ENCODE data around the gene PNRC2.
"Not testable (repeated sequence)": the region's sequence is repeated elsewhere in the genome, so short reads cannot be mapped to it uniquely, and the experiment has no call there.

PNRC2 gene

GRCh38 chr1:23957096-23957495, 2.5 kb upstream of the PNRC2 start:
- DNase-seq, result no peak

DNA sequence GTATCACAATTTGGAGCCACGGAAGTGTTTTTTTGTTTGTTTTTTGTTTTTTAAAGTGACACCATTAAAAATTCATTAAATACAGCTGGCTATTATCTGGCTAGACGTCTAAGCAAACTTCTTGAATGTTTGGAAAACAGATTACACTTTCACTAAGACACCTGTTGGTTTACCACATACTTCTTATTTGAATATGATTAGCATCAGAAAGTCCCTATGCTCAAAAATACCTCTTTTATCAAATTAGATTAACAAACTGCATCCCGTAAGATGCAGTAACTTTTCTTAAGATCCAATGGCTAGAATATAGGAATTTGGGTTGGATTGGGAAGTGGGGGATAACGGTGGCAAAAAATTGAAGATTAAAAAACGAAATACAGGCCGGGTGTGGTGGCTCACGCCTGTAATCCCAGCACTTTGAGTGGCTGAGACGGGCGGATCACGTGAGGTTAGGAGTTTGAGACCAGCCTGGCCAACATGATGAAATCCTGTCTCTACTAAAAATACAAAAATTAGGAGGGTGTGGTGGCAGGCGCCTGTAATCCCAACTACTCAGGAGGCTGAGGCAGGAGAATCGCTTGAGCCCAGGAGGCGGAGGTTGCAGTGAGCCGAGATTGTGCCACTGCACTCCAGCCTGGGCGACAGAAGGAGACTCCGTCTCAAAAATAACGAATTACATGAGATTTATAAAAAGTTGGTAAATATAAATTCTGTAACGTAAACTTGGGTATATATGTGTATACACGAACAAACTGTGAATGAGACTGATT, 1.4 kb upstream of the PNRC2 start:
- not testable (repeated sequence) for DNase-seq

- peak; percentile 98 for DNase-seq
These were observed 693 bp upstream of the PNRC2 start for GRCh38 chr1:23958810-23959460.

- DNase-seq, result peak; percentile 39
These were observed 828 bp downstream of the PNRC2 start for GRCh38 chr1:23960291-23961020.

- DNase-seq, result no peak
These were observed 4.1 kb downstream of the PNRC2 start for GRCh38 chr1:23963617-23964234.

DNA sequence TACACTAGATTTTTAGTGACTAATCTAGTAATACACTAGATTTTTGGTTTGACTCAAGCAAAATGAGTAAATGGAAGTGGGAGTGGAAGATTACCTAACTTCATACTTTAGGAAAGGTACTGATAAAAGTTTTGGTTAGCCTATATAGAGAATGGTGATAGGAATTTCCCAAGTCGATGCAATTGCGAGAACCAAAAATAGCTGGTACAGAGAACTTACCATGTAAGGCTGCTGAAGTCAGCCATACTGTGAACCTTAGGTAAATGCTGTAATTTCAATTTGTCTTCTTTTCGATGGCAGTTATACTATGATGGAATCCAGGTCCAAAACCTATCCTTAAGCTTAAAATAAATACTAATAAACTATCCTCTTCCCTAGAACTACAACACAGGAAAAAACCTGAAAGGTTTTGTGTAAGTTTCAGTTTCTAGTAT, 4.6 kb downstream of the PNRC2 start:
- no peak for DNase-seq

GRCh38 chr1:23964790-23965740, 5.4 kb downstream of the PNRC2 start:
- peak; percentile 47 for DNase-seq

- no peak for DNase-seq
These were observed 7.4 kb downstream of the PNRC2 start for GRCh38 chr1:23966973-23967493.

DNA sequence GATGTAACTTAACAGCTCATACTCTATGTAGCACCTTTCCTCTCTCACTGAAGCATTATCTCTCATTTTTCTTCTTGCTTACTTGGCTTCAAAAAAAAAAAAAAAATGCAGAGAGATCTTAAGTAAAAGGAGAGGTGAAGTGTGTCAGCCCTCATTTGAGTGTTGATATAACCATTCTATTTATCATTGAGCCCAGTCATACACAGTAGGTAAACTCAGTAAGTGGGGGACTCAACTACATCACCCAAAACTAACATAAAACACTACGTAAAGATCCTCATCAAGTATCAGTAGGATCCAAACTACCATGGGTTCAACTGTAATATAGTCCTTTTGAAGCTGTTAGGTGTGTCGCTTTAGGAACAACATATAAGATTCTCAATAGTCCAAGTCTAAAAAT, 8.2 kb downstream of the PNRC2 start:
- DNase-seq, result no peak

- no peak for DNase-seq
These were observed 17.7 kb downstream of the PNRC2 start for GRCh38 chr1:23977187-23977853.

DNA sequence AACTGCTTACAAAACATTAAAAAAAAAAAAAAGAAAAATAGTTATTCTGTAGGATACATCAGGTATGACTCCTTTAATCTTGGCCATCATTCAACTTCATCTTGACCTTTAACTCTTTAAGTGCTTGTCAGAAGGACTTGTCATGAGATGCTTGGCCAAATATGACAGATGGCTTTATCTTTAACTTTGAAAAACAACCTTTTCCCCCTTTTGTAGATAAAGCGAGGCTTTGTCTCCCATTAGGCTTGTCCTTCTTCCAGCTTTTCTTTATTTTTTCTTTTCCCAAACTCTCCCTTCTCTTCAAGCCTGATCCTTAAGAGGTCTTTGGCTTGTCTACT, 18.2 kb downstream of the PNRC2 start:
- peak; percentile 63 for DNase-seq

DNA sequence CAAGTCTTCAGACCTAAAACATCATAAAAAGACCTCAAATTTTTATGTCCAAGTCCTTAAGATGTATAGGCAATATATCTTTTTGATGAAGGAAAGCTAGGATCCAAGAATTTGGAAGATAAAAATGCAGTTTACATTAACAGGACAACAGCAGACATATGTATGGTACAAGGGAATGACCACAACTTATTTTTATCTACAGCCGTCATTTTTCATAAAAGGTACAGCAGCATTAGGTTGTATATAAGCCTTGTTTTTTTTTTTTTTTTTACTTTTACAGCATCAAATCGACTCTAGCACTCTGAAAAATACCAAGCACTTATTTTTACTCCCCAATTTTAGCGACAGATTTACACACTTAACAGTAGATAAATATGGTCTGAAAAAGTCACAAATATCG, 19.2 kb downstream of the PNRC2 start:
- no peak for DNase-seq

DNA sequence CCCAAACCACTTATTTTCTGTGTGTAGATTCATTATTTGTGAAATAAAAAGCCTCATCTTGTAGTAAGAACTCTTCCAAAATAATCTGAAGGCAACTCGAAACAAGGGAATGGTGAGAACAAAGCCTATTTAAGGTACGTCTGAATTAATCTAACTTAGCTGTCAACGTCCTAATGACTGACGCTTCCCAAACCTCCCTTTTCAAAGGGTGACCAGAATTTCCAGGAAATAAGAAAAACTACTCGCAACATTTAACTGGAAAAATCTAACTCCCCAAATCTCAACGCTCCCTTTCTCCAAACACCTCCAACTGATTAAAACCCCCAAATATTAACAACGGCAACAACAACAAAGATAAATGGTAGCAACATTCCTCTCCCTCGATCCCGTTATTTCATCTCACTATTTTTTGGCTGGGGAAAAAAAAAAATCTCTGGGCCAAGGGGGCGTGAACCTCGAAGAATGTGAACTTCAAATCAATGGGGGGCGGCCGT, 19.8 kb downstream of the PNRC2 start:
- DNase-seq, result no peak

DNA sequence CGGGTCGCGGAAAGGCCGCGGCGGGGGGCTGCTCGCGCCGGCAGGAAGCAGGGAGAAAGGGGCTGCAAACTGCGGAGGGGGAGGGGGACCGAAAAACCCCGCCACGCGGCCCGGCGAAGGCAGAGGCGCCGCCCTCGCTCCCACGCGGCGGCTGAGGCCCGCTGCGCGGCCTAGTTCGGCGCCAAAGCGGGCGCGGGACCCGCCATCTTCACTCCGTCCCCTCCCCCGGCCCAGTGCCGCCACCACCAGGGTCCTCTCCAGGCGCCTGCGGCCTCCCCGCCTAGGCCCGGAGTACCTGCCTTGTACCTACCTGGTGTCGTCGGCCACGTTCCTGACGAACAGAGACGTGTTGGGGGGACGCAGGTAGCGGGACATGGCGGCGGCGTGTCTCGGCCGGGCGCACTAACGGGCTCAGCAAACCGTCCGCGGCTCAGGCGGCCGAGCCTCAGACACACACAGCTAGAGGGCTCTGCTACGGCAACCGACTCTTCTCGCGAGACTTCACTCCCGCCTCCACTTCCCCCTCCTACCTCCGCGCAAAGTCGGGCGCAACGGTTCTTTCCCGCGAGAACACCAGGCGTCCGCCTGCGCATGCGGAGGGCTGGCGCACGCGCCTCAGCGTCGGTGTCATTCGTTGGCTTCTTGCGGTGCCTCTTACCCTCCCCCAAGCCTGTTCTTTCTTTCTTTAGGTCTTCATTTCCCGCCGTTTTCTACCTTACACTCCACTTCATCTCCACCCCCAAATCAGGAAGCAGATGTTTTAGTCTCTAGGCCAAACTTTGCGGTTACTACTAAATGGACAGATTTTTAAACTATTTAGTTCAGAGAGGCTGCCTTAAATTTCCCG, 20.5 kb downstream of the PNRC2 start, which contains the start of gene SRSF10:
TSS of gene SRSF10 (minus strand) at position 447 of the 847 bp plus-strand sequence. CDS start at position 375, 72 bp downstream.
- DNase-seq, result peak; percentile 99

GRCh38 chr1:23980728-23981070, 21.1 kb downstream of the PNRC2 start:
- peak; percentile 81 for DNase-seq

DNA sequence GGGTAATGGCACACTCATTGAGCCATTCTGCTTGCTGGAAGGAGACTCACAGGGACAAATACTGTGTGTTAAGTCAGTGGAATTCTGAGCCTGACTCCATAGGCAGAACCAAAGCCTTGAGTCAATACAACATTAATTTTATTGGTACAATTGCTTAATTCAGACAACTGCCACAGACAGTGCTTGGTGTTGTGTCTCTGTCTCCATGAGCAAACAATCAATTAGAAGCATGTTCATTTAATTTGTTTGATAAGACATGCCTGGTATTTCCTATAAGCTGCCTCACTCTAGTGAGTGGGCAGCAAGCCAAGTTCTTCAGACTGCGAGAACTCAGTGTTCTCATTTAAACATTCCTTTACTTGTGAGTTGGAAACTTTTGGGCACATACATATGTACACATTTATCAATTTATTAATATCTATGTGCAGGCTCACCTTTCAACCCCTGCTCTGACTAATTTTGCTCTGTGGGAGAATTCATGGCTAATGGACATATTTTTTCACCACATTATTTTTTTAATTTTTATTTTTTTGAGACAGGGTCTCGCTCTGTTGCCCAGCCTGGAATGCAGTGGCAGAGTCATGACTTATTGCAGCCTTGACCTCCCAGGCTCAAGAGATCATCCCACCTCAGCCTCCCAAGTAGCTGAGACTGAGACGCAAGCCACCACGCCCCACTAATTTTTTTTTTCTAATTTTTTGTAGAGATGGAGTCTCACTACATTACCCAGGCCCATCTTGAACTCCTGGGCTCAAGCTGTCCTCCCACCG, 25.0 kb downstream of the PNRC2 start:
- DNase-seq, result peak; percentile 84

GRCh38 chr1:23987038-23987437, 27.4 kb downstream of the PNRC2 start:
- not testable (repeated sequence) for DNase-seq

- DNase-seq, result peak; percentile 43
These were observed 29.6 kb downstream of the PNRC2 start for GRCh38 chr1:23989263-23989662.

- DNase-seq, result not testable (repeated sequence)
These were observed 32.4 kb downstream of the PNRC2 start for GRCh38 chr1:23992011-23992410.

All from hematopoietic multipotent progenitor cell treated with erythropoietin and hydrocortisone succinate and interleukin-3 and kit ligand, for 6 days (in vitro differentiated cells).